Measurements from ENCODE around the gene DISC1. TPM values are rescaled to one million over a fixed set of nuclear protein-coding genes. Genes with fewer than 3 reads are reported as not detected.

Gene DISC1
- total RNA-seq, 1 experiment from 2014 or later: 1.8 TPM

DNA sequence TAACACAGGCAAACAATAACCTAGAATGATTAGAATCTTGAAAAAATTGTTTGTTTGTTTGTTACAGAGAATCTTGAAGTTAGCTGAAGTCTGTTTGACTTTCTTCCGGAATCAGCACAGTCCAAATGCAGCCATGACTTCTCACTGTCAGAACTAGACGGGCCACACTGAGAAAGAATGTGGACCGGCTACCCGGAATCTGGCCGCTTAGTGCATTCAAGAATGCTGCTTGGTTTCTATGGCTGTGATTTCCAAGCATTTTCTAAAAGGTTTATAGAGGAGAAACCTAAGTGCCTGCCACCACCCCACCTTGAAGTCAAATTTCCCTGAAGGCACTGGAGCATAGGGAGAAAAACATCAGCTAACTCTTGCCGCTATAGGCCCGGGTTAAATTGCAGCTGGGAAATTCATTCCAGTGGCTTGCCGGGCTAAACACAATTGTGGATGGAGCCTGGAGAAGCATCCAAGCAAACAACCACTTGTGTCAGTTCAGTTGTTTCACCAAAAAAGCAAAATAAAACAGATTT is 231.1 kb downstream of the DISC1 start:
- TF ChIP-seq SP1 (IDR thresholded peaks at IDR 0.05; ENCODE audit: low read depth) (no peak), ATF3 (IDR thresholded peaks at IDR 0.05) (no peak), EGR1 (IDR thresholded peaks at IDR 0.05; ENCODE audit: low read depth) (no peak), FOSL1 (IDR thresholded peaks at IDR 0.05; ENCODE audit: low read depth) (no peak), POLR2AphosphoS5 (IDR thresholded peaks at IDR 0.05; ENCODE audit: low read depth, low read length) (no peak), REST (IDR thresholded peaks at IDR 0.05; ENCODE audit: low read depth) (no peak), TCF7L2 (IDR thresholded peaks at IDR 0.05; ENCODE audit: borderline replicate concordance, extremely low read depth, insufficient read depth, insufficient read length) (no peak), RAD21 (IDR thresholded peaks at IDR 0.05; ENCODE audit: low read depth) (no peak), CBX3 (IDR thresholded peaks at IDR 0.05; ENCODE audit: low read depth) (no peak), SIN3A (IDR thresholded peaks at IDR 0.05; ENCODE audit: low read depth) (no peak), JUND (IDR thresholded peaks at IDR 0.05) (no peak), ZFX (IDR thresholded peaks at IDR 0.05) (no peak), POLR2A (IDR thresholded peaks at IDR 0.05; ENCODE audit: borderline replicate concordance, extremely low read depth, insufficient read depth, insufficient read length) (no peak), SRF (IDR thresholded peaks at IDR 0.05; ENCODE audit: low read depth) (no peak), YY1 (IDR thresholded peaks at IDR 0.05; ENCODE audit: extremely low read depth, insufficient replicate concordance, low read depth, low read length) (no peak)
- TF ChIP-seq, protein P1, sequence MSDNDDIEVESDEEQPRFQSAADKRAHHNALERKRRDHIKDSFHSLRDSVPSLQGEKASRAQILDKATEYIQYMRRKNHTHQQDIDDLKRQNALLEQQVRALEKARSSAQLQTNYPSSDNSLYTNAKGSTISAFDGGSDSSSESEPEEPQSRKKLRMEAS (IDR thresholded peaks at IDR 0.05): no peak
- TF ChIP-seq, protein P2, sequence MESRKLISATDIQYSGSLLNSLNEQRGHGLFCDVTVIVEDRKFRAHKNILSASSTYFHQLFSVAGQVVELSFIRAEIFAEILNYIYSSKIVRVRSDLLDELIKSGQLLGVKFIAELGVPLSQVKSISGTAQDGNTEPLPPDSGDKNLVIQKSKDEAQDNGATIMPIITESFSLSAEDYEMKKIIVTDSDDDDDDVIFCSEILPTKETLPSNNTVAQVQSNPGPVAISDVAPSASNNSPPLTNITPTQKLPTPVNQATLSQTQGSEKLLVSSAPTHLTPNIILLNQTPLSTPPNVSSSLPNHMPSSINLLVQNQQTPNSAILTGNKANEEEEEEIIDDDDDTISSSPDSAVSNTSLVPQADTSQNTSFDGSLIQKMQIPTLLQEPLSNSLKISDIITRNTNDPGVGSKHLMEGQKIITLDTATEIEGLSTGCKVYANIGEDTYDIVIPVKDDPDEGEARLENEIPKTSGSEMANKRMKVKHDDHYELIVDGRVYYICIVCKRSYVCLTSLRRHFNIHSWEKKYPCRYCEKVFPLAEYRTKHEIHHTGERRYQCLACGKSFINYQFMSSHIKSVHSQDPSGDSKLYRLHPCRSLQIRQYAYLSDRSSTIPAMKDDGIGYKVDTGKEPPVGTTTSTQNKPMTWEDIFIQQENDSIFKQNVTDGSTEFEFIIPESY (IDR thresholded peaks at IDR 0.05; ENCODE audit: extremely low read depth, insufficient replicate concordance, low read length): no peak
- no peaks in the 10 kb centered on the region for H3K9me2 ChIP-seq (ENCODE audit: insufficient read depth)
- no TSS peak for BruUV-seq (replicated peaks)
- H3K36me3 ChIP-seq (ENCODE audit: control insufficient read depth in 1 of 2, insufficient read depth in 2 of 2, low read length in 2 of 2): no peaks in the 10 kb centered on the region
- no peak for ATAC-seq
- H3K4me2 ChIP-seq (ENCODE audit: low read length): no peak overlapping the region
- no peak overlapping the region for H3K9ac ChIP-seq (ENCODE audit: low read length)
- ChIA-PET POLR2A (no interaction called here), RAD21 (ENCODE audit: low non-redundant PET in 1 of 2, low total read pairs in 2 of 2, uncharacterized antibody in 2 of 2, unreplicated experiment in 2 of 2) (no interaction called here), CTCF (no interaction called here)
- H3K4me1 ChIP-seq (ENCODE audit: control insufficient read depth in 1 of 2, insufficient read depth in 2 of 2, low read length in 2 of 2): no peaks in the 10 kb centered on the region
- no peaks in the 10 kb centered on the region for H4K20me1 ChIP-seq (ENCODE audit: insufficient read depth)
- no peaks in the 10 kb centered on the region for H3K27me3 ChIP-seq (ENCODE audit: insufficient read depth, low read length)
- H3K4me3 ChIP-seq (replicated peaks in 1 of 2; ENCODE audit: low read depth in 1 of 2, low read length in 2 of 2): no peak overlapping the region
- intact Hi-C loops (cut with micrococcal nuclease): no loop called here
- no peaks in the 10 kb centered on the region for H3K9me3 ChIP-seq (ENCODE audit: control insufficient read depth in 1 of 2, insufficient read depth in 1 of 2, low read depth in 1 of 2, low read length in 2 of 2)
- no peak for DNase-seq (ENCODE audit: low read depth, low spot score)
- H2AFZ ChIP-seq (ENCODE audit: low read depth, low read length, poor library complexity, severe bottlenecking): no peak overlapping the region
- no peaks in the 10 kb centered on the region for H3K79me2 ChIP-seq (ENCODE audit: insufficient read depth, low read length)
- no peak overlapping the region for H3K27ac ChIP-seq (ENCODE audit: low read depth, low read length)
